ENCODE data around the gene KCNQ1. TPM values are rescaled to one million over a fixed set of nuclear protein-coding genes. Genes with fewer than 3 reads are reported as not detected.

KCNQ1 gene
- total and polyA plus RNA-seq, 8 donors = 7.1 to 37.7 (median 9.9) TPM

DNA sequence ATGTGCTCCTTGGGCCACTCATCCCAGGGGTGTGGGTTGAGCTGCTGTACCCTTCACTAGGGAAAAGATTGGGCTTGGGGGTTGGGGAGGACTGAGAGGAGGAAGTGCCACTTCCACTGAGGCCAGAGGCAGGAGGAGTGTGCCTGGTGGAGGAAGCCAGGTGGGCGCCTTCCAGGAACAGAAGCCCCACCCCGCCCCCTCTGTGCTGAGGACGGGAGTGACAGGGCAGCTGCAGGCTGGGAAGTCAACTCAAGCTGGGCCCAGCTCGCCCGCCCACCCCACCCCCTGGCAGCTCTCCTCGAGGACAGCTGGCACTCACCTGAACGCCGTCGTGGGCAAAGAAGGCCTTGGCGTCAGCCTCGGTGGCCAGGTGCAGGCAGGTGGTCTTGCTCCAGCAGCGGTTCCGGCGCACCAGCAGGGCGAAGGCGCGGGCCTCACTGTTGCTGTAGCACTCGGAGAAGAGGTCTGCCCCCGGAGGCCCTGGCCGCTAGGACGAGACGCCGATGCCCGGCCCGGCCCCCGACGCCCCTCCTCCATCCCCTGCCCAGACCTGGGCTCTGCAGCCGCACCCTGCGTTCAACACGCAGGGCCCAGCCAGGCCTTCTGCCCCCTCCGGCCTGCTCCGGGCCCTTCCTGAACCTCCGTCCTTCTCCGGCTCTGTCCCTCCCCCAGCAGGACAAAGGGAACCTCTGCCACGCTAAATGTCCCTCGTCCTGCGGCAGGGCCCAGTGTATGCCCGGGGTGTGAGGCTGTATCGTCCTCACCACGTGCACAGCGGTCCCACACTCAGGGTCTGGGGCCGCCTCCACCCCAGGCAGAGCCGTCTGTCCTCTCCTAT lies 30.8 kb upstream of the KCNQ1 start:
- no peaks in the 10 kb centered on the region for H3K9me3 ChIP-seq
- no peaks in the 10 kb centered on the region for H3K4me1 ChIP-seq
- TF ChIP-seq, protein P1, sequence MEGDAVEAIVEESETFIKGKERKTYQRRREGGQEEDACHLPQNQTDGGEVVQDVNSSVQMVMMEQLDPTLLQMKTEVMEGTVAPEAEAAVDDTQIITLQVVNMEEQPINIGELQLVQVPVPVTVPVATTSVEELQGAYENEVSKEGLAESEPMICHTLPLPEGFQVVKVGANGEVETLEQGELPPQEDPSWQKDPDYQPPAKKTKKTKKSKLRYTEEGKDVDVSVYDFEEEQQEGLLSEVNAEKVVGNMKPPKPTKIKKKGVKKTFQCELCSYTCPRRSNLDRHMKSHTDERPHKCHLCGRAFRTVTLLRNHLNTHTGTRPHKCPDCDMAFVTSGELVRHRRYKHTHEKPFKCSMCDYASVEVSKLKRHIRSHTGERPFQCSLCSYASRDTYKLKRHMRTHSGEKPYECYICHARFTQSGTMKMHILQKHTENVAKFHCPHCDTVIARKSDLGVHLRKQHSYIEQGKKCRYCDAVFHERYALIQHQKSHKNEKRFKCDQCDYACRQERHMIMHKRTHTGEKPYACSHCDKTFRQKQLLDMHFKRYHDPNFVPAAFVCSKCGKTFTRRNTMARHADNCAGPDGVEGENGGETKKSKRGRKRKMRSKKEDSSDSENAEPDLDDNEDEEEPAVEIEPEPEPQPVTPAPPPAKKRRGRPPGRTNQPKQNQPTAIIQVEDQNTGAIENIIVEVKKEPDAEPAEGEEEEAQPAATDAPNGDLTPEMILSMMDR (IDR thresholded peaks at IDR 0.05) = no peak
- DNase-seq = peak in 1 of 4 donors; percentile 80
- no peak overlapping the region for H3K4me3 ChIP-seq
- peaks cover 0 to 28% of the 10 kb centered on the region in 2 donors for H3K27me3 ChIP-seq
- H3K36me3 ChIP-seq = no peaks in the 10 kb centered on the region
- ATAC-seq = no peak
- no peak overlapping the region for H3K27ac ChIP-seq
- intact Hi-C loops (cut with DNase I) = loop anchor here in 1 of 2 donors (10.0 kb wide), 1 partner anchor 109 kb away; the partner anchor contains the start of genes C11orf21 and TSPAN32

GRCh38 chr11:2414616-2415015 lies 30.2 kb upstream of the KCNQ1 start:
- DNase-seq = peak in 1 of 4 donors; percentile 68
- TF ChIP-seq, protein P1 (IDR thresholded peaks at IDR 0.05) = no peak
- Histone ChIP-seq H3K4me3 (no peak overlapping the region), H3K36me3 (no peaks in the 10 kb centered on the region), H3K27me3 (peaks cover 0 to 23% of the 10 kb centered on the region in 2 donors), H3K9me3 (no peaks in the 10 kb centered on the region), H3K4me1 (peaks cover 0 to under 1% of the 10 kb centered on the region in 2 donors), H3K27ac (no peak overlapping the region)
- ATAC-seq = no peak
- intact Hi-C loops (cut with DNase I) = loop anchor here in 1 of 2 donors (10.0 kb wide), 1 partner anchor 110 kb away; the partner anchor contains the start of genes C11orf21 and TSPAN32

- intact Hi-C loops (cut with DNase I) = loop anchor here in 1 of 2 donors (10.0 kb wide), 1 partner anchor 110 kb away; the partner anchor contains the start of genes C11orf21 and TSPAN32
- ATAC-seq = no peak
- H3K9me3 ChIP-seq = no peaks in the 10 kb centered on the region
Observed at GRCh38 chr11:2415171-2415570, 29.6 kb upstream of the KCNQ1 start.

GRCh38 chr11:2415601-2416380 lies 29.0 kb upstream of the KCNQ1 start:
- TF ChIP-seq, protein P1 (IDR thresholded peaks at IDR 0.05) = no peak
- intact Hi-C loops (cut with DNase I) = loop anchor here in 1 of 2 donors (10.0 kb wide), 1 partner anchor 111 kb away; the partner anchor contains the start of genes C11orf21 and TSPAN32
- Histone ChIP-seq H3K9me3 (no peaks in the 10 kb centered on the region), H3K27me3 (peaks cover 0 to 12% of the 10 kb centered on the region in 2 donors), H3K4me1 (peaks cover 0 to 12% of the 10 kb centered on the region in 2 donors), H3K4me3 (no peak overlapping the region), H3K36me3 (no peaks in the 10 kb centered on the region), H3K27ac (no peak overlapping the region)
- DNase-seq (peak in 1 of 4 donors; percentile 63), ATAC-seq (no peak)

More at GRCh38 chr11:2415171-2415570, 29.6 kb upstream of the KCNQ1 start:
- H3K27ac ChIP-seq = no peak overlapping the region
- peaks cover 0 to 18% of the 10 kb centered on the region in 2 donors for H3K27me3 ChIP-seq
- peak in 1 of 4 donors; percentile 74 for DNase-seq
- H3K36me3 ChIP-seq = no peaks in the 10 kb centered on the region
- H3K4me3 ChIP-seq = no peak overlapping the region
- TF ChIP-seq, protein P1 (IDR thresholded peaks at IDR 0.05) = no peak
- peaks cover 0 to 6% of the 10 kb centered on the region in 2 donors for H3K4me1 ChIP-seq
